ENCODE data around the gene SEMA6A.

The SEMA6A gene

DNA sequence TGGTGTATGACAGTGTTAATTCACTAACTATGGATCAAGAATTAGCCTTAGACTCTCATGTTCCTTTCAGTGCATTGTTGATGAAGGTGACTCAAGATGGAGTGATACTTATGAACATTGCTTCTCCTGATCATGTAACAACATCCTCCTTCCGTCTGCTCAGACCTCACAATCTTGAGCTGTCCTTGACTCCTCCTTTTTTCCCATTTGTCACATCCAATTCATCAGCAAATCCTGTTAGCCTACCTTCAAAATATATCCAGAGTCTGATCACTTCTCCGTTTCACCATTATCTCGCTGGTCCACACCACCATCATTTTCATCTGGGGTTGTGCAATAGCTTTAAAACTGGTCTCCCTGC lies 9.2 kb upstream of the SEMA6A start:
- no peak for DNase-seq (ENCODE audit: extremely low read depth, low read depth)
- TF ChIP-seq, protein P1, sequence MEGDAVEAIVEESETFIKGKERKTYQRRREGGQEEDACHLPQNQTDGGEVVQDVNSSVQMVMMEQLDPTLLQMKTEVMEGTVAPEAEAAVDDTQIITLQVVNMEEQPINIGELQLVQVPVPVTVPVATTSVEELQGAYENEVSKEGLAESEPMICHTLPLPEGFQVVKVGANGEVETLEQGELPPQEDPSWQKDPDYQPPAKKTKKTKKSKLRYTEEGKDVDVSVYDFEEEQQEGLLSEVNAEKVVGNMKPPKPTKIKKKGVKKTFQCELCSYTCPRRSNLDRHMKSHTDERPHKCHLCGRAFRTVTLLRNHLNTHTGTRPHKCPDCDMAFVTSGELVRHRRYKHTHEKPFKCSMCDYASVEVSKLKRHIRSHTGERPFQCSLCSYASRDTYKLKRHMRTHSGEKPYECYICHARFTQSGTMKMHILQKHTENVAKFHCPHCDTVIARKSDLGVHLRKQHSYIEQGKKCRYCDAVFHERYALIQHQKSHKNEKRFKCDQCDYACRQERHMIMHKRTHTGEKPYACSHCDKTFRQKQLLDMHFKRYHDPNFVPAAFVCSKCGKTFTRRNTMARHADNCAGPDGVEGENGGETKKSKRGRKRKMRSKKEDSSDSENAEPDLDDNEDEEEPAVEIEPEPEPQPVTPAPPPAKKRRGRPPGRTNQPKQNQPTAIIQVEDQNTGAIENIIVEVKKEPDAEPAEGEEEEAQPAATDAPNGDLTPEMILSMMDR (IDR thresholded peaks at IDR 0.05; ENCODE audit: low read depth, low read length) = no peak

DNA sequence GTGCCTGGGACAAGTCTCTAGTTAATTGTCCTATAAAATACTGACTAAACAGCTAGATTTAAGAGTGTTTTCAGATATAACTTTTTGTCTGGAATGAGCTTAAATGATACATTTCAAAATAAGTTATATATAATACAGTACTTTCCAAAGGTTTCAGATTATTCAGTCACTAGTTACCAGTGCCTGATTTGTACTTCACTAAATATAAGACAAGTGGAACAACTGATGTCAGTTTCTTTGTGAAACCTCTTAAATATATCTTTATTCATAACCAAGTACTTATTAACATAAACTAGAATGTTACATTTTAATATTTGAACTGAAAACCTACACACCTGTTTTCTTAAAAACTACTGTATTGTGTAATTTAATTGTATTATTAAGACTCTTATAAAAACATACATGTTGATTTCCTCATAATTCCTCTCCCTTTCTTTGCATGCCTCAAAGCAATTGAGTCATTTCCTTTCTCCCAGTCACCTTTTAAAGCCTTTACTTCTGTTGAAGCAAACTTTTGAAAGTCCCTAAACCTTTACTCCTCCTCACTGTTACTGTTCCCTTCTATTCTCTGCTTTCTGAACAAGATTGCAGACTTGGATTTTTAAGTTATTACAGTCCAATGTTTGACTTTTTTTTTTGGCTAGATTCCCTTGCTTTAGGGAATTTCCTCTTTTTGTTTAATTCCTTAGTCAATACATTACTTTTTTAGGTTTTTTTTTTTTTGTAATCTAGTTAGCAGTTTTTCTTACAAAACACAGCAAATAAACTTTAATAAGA lies 8.7 kb upstream of the SEMA6A start:
- TF ChIP-seq, protein P1 (IDR thresholded peaks at IDR 0.05; ENCODE audit: low read depth, low read length) = no peak
- no peak for DNase-seq (ENCODE audit: extremely low read depth, low read depth)

DNA sequence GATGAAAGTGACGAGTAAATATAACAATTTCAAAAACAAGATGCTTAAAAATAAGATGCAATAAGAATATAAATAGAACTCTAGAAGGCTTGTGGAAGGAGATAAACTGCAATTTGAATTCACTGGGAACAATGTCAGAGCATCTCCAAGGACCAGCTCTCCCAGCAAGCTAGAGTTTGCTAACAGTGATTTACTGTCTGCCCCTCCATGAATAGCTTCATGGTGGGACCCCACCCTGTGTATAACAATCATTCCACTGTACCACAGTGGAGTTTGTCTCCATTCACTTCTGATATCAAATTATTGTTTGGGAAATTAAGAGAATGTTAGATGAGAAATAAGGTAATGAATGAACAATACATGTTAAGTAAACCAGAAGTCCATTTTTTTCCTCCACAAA lies 7.3 kb upstream of the SEMA6A start:
- no peak for DNase-seq (ENCODE audit: extremely low read depth, low read depth)
- TF ChIP-seq, protein P1 (IDR thresholded peaks at IDR 0.05; ENCODE audit: low read depth, low read length) = no peak

- TF ChIP-seq, protein P1 (IDR thresholded peaks at IDR 0.05; ENCODE audit: low read depth, low read length) = no peak
- no peak for DNase-seq (ENCODE audit: extremely low read depth, low read depth)
Measured at GRCh38 chr5:116579144-116579543, 4.5 kb upstream of the SEMA6A start.

GRCh38 chr5:116578676-116579075 lies 4.1 kb upstream of the SEMA6A start:
- DNase-seq (ENCODE audit: extremely low read depth, low read depth) = no peak

DNA sequence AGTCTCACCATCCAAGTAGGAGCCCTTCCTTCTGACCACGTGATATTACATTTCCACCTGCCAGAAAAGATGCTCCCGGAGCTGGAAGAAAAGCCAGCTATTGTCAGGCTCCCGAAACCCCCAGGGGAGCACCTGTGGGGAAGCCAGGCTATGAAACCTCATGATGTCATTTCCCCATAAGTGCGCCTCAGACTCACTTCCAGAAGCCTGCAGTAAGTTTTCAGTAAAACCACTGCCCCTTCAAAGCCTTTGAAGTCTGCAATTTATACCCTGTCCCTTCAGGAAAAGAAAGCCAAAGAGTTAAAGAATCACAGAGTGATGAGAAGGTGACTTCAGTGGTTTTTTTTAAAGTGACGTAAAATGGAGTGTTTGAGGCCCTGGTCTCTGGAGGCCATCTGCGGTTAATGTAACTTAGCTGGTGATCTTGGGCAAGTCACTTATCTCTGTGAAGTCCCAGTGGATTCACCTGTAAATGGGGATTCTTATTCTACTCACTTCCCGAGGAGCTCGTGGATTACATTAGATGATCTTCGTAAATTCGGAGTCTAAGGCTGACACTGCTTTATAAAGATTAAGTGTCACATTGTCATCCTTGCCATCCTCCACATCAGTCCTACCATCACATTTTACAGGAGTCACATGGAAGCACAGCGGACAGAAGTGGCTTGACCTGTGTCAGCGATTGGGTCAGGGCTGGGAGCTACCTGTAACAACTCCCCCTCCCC lies 2.6 kb upstream of the SEMA6A start:
- no peak for DNase-seq (ENCODE audit: extremely low read depth, low read depth)
- TF ChIP-seq, protein P1 (IDR thresholded peaks at IDR 0.05; ENCODE audit: low read depth, low read length) = no peak

More at GRCh38 chr5:116578676-116579075, 4.1 kb upstream of the SEMA6A start:
- TF ChIP-seq, protein P1 (IDR thresholded peaks at IDR 0.05; ENCODE audit: low read depth, low read length) = no peak

GRCh38 chr5:116576053-116576713 lies 1.6 kb upstream of the SEMA6A start:
- no peak for DNase-seq (ENCODE audit: extremely low read depth, low read depth)
- TF ChIP-seq, protein P1 (IDR thresholded peaks at IDR 0.05; ENCODE audit: low read depth, low read length) = peak; percentile 78
